Measurements from ENCODE around the gene PLGRKT.
"Not testable (repeated sequence)": the region's sequence is repeated elsewhere in the genome, so short reads cannot be mapped to it uniquely, and the experiment has no call there.

Gene PLGRKT

GRCh38 chr9:5375091-5375490 lies 62.6 kb downstream of the PLGRKT start:
- no peak for DNase-seq

- no peak for DNase-seq
Observed at GRCh38 chr9:5364294-5365024, 73.3 kb downstream of the PLGRKT start.

GRCh38 chr9:5361326-5362010 lies 76.3 kb downstream of the PLGRKT start:
- DNase-seq = no peak

- no peak for DNase-seq
Observed at GRCh38 chr9:5360341-5360740, 77.4 kb downstream of the PLGRKT start.

- DNase-seq = no peak
Observed at GRCh38 chr9:5357431-5358105, 80.2 kb downstream of the PLGRKT start.

- DNase-seq = no peak
Observed at GRCh38 chr9:5355817-5356216, 81.9 kb downstream of the PLGRKT start.

- no peak for DNase-seq
Observed at GRCh38 chr9:5355226-5355625, 82.5 kb downstream of the PLGRKT start.

GRCh38 chr9:5354184-5354583 lies 83.5 kb downstream of the PLGRKT start:
- no peak for DNase-seq

GRCh38 chr9:5352637-5353248 lies 85.0 kb downstream of the PLGRKT start:
- no peak for DNase-seq

- peak; percentile 8 for DNase-seq
Observed at GRCh38 chr9:5338992-5339981, 98.4 kb downstream of the PLGRKT start, which contains the start of gene RLN1. RLN1 (minus strand) TSS chr9:5339876; CDS start chr9:5339746, 130 bp downstream.

GRCh38 chr9:5336688-5337087 lies 101.0 kb downstream of the PLGRKT start:
- DNase-seq = no peak

GRCh38 chr9:5331276-5331675 lies 106.4 kb downstream of the PLGRKT start:
- not testable (repeated sequence) for DNase-seq

GRCh38 chr9:5326893-5327548 lies 110.7 kb downstream of the PLGRKT start:
- DNase-seq = no peak

GRCh38 chr9:5326187-5326586 lies 111.5 kb downstream of the PLGRKT start:
- no peak for DNase-seq

- not testable (repeated sequence) for DNase-seq
Observed at GRCh38 chr9:5321601-5322000, 116.1 kb downstream of the PLGRKT start.

GRCh38 chr9:5321058-5321457 lies 116.7 kb downstream of the PLGRKT start:
- no peak for DNase-seq

- DNase-seq = not testable (repeated sequence)
Observed at GRCh38 chr9:5316406-5316805, 121.3 kb downstream of the PLGRKT start.

GRCh38 chr9:5315187-5315923 lies 122.4 kb downstream of the PLGRKT start:
- no peak for DNase-seq

GRCh38 chr9:5310851-5311250 lies 126.9 kb downstream of the PLGRKT start:
- DNase-seq = no peak

All from NCI-H1092 treated with DMSO at 0.1 percent for 48 hours (cell line).